Occipital lobe (tissue), 2 donors: ENCODE data around the gene CD34. TPM values are rescaled to one million over a fixed set of nuclear protein-coding genes. Genes with fewer than 3 reads are reported as not detected.
A peak's percentile ranks its signal among the peaks of the same experiment; 100 is the strongest.
"Not testable (repeated sequence)": the region's sequence is repeated elsewhere in the genome, so short reads cannot be mapped to it uniquely, and the experiment has no call there.

Source experiments
- DNase-seq: peaks from one replicate; lab custom pipeline; 2025; lab: John Stamatoyannopoulos, UW
- total RNA-seq: library from RNA; depleted of rRNA; stranded (reverse); fragments of >200 nt; gene quantifications from one replicate; pipeline ENCODE4 v1.2.3, GENCODE V29; 2014

Gene CD34, protein sequence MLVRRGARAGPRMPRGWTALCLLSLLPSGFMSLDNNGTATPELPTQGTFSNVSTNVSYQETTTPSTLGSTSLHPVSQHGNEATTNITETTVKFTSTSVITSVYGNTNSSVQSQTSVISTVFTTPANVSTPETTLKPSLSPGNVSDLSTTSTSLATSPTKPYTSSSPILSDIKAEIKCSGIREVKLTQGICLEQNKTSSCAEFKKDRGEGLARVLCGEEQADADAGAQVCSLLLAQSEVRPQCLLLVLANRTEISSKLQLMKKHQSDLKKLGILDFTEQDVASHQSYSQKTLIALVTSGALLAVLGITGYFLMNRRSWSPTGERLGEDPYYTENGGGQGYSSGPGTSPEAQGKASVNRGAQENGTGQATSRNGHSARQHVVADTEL
- 1.6 TPM for total RNA-seq

DNA sequence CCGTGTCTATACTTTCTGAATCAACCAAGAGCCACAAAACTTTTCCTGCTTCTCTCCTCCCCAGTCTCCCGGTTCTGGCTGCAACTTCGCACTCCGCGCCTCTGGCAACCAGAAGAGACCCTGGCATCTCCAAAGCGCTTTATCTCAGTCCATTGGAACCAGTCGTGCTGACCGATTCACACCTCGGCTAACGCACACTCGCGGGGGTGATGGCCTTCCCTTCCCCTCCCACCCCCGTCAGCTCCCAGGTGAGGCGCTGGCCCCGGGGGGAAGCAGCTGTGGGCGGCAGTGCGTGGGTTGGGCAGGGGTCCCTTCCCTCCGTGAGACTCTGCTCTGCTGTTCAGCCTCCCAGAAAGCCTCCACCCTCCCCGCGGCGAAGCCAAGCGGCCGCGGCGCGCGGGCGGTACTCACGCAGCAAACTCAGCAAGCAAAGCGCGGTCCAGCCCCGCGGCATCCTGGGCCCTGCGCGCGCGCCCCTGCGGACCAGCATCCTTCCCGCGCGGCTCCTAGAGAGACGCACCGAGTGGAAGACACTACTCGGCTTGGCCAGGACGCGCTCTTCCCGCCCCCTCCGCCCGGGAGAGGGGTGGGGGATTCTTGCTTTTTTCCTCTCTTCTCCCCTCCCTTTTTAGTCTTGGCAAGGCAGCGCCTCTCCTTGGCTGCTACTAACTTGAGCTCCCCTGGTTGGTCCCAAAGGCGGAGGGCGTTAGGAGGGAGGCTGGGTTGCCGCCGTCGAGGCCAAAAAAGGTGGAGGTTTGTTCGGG is at the start of gene CD34:
CD34 (minus strand) TSS at position 535 of the 764 bp plus-strand sequence; CDS start at position 490, 45 bp downstream.
- DNase-seq, result no peak

DNA sequence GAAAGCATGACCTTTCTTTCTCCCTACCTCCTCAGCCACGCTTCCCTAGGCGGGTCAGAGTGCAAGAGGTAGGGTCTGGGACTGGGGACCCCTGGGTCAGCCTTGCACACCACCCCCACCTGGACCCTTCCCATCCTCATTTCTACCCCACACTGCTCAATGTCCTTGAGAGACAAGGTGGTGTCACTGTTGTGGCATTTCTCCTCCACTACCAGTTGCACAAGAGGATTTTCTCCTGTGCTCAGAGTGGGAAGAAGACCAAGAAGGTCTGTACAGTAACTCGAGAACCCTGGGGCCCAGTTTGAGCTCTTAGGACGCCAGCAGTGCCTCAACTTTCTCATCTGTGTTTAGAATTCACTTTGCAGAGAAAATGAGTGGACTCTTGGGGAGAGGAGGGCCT is 49.4 kb upstream of the CD34 start:
- DNase-seq, result no peak

DNA sequence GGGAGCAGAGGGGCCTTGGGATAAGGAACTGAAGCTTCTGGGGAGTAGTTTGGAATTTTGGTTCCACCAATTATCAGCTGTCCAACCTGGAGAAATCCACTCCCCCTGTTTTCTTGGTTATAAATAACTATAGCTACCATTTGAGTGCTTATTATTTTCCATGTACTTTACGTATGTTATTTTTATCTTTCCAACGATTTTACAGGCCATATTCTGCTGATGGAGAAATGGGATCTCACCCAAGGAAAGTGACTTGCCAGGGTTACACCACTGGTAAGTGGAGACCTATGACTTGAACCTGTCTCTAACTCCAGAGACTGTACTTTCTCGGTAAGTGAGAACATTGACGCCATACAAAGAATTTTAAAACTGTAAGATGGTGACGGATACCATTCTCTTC is 49.0 kb upstream of the CD34 start:
- no peak for DNase-seq

DNA sequence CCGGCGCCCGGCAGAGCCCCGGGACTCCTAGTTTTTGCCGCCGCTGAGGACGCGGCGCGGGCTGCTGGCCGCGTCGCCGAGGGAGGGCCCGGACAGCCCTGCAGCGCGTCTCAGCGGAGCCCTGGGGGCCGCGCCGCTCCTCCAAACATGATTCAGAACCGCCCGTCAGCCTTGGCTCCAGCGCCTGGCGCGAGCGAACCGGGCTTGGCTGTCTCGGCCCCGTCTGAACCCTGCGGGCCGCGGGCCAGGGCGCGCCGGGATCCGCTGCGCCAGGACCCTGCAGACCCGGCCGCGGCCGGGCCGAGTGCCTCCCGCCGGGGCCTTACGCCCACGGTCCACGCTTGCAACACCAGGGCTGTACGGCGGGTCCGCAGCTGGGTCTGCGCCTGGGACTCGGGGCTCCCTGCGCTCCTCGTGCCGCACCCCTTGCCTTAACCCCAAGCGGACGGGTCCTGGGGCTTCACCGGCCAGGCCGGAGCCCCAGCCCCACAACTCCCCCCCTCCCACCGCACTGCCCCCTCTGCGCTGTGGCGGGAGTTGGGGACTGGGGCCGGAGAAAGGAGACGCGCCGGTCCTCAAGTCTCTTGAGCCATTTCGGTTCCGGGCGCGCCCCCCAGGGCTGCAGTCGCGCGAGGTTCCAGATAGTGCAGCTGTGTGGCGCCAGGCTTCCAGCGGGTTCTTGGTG is 48.4 kb upstream of the CD34 start:
- peak; percentile 18 for DNase-seq

DNA sequence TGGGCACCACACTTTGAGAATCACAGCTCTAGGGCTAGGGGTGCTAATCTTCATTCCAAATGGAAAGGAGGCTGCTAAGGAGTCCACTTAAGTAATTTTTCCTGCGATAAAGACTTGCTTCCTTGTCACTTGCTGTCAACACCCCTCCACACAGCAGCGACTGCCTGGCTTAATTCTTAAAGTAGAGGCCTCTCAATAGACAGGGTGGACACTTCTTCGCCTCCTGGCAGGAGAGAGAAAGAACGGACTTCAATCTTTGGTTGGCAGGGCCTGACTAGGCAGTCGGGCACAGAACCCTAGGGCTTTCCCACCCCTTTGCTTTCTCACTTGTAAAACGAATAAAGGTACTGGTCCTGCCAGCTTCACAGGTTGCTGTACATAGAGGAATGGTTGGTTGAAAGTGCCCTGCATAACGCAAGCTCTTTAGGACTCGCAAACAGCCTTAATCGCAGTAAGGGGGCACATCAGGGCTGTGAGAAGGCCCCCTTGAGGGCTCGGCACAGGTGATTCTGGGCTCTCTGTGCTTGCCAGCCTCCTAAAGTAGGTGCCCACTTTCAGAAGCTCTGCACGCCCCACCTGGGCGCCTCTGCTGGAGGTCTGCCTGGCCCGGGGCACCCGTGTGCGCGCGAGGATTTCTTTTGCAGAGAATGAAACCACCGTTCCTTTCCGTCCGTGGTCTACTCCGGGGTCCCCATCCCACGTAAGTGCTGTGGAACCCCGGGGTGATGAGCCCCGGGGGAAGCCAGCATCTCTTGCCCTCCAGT is 47.6 kb upstream of the CD34 start:
- DNase-seq, result no peak

DNA sequence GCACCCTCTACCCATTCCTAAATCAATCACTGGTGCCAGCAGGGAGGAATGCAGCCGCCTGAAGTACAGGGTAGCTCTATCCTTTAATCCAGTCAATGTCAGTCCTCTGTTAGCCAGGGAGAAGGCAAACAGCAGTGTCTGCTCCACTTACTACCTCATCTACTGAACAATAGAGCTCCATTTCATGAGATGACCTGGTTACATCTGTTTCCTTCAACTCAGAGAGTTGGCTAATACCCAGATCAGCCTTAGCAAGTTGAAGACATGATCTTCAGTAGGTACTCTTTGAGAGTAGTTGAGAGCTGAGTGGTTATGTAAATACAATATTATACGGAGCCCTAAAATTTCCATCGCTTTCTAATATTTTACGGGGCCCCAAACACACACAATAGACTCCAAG is 46.1 kb upstream of the CD34 start:
- no peak for DNase-seq

DNA sequence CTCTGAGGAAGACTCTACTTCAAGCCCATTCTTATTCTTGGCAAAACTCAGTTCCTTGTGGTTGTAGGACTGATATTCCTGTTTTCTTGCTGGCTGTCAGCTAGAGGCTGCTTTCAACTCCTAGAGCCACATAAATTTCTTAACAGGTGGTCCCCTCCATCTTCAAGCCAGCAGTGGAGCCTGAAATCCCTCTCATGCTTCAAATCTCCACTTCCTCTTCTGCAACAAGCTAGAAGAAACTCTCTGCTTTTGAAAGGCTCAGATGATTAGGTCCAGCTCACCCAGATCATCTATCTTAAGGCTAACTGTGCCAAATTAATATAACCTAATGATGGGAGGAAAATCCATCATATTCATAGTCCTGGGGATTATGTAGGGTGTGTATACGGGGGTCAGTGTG is 43.2 kb upstream of the CD34 start:
- DNase-seq, result no peak

DNA sequence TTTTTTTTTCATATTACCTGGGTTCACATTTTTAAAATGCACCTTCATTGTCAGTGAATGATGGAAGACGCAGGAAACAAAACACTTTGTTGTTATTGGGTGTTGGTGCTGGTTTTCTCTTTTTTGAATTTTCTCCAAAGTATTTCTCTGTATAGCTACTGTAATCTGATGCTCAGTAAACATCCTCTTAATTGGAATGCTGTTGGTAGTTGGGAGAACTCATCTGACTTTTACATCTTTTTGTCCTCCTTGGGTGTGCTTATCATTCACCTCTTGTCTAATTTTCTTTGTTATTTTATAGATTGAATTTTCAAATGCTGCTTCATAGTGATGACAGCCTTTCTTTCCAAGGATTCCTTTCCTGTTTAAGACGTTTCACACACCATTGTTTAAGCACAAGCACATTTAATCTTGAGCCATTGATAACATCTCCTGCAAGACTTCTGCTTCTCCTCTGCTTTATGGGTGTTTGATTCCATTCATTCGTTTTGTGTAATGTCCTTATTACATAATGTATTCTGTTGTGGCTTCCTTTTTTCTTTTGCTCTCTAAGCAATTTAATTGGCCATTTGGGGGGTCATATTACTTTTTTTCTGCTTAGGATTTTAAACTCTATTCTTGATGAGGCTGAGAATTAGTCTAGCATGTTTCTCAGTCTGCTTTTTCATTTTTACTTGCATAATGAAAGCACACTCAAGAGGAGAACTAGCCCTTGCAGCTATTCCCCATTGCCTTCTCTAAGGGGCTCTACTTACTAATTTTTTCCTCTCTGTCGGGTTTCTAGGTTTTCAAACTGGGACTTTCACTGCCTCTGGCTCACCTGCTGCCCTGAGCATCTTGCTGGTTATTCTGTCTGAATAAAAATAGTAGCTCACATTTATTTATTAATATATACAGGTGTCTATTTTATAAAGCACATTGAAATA is 42.0 kb upstream of the CD34 start:
- no peak for DNase-seq

DNA sequence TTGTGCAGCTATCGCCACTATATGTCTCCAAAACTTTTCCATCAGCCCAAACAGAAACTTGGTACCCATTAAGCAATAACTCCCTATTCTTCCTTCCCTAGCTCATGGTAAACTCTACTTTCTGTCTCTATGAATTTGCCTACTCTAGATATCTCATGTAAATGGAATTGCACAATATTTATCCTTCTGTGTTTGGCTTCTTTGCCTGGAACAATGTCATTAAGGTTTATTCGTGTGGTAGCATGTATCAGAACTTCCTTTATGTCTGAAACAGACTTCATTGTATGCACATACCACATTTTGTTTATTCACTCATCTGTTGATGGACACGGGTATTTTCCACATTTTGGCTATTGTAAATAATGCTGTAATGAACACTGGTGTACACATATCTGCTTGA is 40.7 kb upstream of the CD34 start:
- no peak for DNase-seq

DNA sequence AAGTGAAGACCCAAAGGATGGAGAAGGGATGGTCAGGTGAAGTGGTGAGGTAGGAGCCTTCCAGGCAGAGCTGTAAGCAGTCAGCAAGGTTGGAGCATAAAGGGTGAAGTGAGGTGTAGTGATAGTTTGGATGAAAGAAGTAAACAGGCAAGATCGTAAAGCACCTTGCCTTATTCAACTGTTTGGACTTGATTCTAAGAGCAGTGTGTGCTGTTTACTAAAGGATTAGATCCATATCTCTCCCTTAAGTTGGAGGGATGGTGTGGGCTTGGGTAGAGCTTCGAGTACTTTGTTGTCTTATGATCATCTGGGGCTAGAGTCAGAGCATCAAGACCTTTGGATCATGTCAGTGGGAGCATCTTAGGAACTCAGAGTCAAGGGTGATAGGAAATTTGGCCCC is 39.8 kb upstream of the CD34 start:
- DNase-seq, result no peak

DNA sequence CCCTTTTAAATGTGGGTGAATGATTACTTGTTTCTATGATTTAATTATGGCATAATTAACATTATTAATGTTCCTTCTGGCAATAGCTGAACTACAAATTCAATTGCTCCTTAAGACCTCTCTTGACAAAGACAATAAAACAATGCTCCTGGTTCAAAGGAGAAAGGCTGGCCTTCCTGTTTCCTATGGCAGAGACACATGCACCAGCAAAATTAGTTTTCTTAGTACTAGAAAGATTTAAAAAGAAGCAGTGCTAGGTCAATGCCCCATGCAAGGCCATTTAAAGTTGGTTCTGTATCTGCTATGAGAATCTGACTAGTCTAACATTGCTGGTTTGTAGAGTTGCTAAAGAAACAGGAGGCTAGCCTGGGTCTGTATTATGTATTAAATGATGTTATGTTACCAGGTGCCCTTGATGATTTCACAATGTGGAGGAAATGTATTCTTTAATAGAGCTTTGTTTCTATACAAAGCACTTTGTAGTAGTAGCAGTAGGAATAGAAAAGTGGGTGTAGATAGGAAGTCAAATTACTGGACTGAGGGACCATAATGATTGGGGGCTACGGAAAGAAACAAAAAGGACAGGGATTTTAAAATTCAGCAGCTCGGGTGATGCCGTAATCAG is 38.8 kb upstream of the CD34 start:
- no peak for DNase-seq

DNA sequence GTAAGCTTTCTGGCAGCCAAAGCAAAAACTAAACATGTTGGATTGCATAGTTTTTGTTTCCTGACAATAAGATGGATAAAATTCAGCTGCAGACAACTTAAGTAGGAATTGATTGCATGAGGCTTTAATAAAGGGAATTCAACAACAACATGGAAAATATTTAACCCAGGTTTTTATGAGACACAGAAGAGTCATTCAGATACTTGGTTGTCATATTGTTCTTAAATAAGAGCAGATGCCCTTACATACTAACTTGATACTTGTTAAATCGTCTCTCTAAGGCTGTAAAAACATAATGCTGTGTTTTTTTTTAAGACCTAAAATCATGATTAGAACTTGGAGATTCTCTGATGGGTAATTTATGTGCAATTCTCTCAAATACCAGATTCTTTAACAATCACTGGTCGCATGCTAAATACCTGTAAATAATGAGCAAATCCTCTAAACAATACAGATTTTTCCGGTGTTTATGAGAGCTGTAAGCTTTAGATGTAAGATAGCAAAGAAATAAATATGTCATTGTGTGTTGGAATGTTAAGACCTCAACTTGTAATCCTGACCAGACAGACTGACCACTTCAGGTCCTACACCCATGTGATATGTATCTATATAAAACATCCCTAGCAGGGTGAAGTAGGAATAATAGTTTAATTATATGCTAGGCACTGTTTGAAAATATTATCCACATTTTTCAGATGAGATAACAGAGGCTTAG is 37.8 kb upstream of the CD34 start:
- DNase-seq, result no peak

DNA sequence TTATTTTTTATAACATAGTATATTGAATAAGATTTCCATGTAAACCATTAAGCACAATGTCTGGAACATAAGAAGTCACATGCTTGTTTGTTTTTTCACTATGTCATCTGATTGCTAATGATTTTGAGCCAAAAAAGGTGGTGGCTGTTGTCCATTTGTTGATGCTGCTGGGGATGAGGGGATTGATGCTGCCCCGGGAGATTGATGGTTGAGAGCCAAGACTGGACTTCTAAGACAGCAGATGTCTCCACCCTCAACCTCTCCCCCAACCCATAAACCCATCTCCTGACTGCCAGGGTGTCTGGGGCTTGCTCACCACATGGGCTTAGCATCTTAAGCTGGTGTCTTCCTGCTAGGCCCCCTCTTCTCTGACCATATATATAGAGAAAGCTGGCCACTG is 35.8 kb upstream of the CD34 start:
- no peak for DNase-seq

DNA sequence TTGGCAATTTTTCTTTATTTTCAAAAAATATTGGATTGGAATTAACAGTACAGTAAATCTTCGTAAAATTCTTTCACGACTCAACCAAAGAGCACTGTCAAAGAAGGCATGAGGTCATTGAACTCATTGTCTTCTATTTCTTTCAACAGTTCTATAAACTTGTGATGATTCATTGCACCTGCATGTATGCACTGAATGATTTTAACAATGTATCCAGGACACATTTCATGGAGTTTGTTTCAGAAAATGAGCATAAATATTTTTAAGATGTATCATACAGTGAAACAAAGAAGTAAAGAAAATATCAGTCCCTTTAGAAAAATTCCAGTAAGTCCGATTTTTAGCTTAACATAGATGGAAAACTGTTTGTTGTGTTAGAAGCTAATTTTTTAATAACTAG is 33.6 kb upstream of the CD34 start:
- DNase-seq, result no peak

DNA sequence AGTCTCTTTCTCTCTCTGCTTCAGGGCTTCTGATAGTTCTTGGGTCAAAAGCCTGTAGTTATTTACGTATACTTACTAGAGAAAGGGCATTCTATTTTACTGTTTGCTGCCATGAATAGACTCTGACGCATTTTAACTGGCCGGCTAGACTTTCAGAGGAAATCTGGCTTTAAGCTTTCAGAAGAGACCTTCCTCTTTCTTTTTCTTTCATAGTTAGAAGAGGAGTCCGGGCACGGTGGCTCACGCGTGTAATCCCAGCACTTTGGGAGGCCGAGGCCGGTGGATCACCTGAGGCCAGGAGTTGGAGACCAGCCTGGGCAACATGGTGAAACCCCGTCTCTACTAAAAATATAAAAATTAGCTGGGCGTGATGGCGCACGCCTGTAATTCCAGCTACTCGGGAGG is 31.4 kb upstream of the CD34 start:
- DNase-seq, result not testable (repeated sequence)

DNA sequence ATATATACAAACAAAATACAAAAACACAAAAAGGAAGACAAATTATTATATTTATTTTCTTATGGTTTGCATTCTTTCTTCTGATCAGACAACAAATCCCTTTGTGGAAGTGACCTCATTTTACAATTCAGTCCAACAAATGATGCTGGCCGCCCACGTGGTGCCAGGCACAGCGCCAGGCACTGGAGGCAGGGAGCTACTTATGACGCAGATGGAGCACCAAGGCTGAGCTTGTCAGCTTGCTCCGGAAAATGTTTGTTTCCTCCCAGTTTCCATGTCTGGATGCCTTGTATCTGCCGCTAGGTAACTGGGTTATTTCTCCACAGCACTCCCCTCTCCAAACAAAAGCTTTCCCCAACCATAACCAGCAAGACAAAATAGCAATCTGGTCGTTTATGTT is 30.7 kb upstream of the CD34 start:
- no peak for DNase-seq

DNA sequence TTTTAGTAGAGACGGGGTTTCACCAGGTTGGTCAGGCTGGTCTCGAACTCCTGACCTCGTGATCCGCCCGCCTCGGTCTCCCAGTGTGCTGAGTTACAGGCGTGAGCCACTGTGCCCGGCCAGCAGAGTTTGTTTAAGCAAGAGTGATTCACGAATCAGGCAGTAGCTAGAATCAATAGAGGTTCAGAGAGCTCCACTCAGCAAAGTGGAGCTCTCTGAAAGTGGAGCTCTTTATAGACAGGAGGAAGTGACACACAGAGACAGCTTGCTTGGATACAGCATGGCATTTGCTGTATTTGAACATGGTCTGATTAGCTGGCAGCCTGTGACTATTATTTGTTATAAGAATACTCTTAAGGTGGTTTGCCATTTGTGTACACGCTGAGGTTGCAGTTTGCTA is 27.1 kb upstream of the CD34 start:
- no peak for DNase-seq

DNA sequence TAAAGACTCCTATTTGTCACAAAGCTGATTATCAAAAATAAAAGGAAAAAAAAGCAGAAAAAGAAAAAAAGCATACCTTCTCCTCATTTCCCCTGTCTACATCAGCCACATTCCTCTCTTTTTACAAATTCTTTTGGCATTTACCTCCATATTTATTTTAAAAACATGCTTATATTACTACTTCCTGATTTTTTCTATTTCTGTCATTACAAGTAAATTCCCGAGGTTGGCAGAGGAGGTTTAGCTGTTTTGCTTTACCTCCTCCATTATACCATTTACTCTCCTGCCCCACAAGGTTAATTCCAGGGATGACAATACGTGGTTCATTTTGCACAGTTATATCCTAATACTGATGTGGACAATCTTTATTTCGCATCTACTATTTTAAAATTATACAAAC is 26.3 kb upstream of the CD34 start:
- no peak for DNase-seq

DNA sequence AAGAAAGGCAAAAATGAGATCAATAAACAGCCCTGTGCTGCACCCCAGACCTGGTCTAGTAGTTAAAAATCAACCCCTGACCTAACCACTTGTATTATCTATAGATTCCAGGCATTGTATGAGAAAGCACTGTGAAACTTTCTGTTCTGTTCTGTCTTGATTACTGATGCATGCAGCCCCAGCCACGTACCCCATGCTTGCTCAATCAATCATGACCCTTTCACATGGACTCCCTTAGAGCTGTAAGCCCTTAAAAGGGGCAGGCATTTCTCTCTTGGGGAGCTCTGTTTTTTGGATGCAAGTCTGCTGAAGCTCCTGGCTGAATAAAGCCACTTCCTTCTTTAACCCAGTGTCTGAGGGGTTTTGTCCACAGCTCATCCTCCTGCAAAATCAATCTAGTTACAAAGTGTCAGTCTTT is 24.2 kb upstream of the CD34 start:
- DNase-seq, result no peak
